NCI-H82 treated with DMSO at 0.1 percent for 48 hours (cell line): ENCODE data around the gene GRID1.

Experiments
- DNase-seq: peaks from one replicate; lab custom pipeline; 2025; ENCODE audit not compliant: unreplicated experiment; lab: John Stamatoyannopoulos, UW

GRID1 gene

DNA sequence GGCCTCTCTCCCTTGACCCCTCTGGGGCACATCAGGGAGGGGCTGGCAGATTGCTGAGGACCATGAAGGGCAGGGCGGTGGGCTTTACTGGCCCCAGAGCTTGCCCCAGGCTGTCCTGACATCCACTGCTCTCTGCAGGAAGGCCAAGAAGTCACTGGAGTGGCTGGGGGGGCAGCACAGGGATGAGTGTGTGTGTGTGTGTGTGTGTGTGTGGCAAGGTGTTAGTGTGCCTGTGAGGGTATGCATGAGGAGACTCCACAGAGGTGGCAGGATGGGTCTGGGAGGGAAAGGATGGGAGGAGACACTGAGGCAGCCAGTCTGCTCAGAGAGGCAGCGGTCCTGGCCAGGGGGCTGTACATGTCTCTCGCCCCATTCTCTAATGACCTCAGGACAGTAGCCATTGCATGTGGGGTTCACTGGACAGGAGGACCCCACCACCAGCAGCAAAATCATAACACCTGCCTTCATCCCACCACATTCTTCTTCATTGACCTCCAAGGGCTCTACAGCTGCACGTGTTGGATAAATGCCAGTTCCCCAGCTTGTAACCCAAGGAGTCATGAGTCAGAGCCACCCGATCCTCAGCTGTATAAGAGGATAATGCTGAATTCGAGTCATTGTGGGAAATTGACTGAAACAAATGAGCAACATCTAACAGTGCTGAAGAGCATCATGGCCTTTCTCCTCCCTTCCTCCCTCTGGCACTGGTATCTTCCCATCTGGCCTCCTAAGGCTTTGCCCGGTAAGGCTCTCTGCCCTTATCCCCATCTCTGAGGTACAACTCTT, 720.5 kb downstream of the GRID1 start:
- no peak for DNase-seq

DNA sequence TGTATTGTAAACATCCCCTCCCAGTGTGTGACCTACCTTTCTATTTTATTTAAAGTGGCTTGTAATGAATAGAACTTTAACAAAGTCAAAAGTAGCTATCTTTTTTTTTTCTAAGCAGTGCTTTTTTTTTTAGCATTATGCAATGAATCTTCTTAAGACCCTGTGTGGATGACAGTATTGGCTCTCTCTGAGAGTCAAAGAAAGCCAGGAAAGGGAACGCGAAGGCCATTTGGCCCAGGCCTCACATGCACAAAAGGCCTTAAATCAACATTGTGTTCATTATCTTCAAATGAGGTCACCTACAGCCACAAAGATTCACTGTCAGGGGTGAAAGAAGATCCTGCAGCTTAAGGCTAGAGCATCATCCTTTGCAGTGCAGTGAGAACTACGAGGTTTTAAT, 721.5 kb downstream of the GRID1 start:
- no peak for DNase-seq

DNA sequence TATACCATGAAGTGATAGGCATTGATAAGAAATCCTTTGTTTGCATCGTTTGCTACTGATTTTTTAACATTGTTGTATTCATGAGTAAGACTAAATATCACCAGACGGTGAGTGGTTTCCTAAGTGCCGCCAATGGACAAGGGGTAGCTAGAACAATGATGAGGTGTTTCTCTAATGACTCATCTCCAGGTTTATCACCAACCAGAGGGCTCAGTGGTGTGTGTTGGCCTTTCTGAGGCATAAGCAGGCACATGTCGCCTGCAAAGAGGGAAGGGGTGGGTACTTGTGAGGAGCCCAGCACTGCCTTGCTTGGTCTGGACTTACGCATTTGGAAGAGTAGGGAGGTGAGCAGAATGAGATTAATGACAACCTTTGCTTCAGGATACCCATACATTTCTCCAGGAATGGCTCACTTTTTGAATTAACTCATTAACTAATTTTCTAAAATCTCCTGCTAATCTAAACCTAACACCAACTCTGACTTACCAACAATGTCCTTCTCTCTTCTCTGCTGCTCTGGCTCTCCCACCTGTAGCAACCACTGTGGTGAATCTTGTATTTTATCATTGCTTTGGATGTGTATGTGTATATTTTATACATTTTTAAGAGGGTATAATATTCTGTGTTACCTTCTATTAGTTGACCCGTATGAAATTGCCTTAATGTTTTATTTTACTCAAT, 722.6 kb downstream of the GRID1 start:
- no peak for DNase-seq

DNA sequence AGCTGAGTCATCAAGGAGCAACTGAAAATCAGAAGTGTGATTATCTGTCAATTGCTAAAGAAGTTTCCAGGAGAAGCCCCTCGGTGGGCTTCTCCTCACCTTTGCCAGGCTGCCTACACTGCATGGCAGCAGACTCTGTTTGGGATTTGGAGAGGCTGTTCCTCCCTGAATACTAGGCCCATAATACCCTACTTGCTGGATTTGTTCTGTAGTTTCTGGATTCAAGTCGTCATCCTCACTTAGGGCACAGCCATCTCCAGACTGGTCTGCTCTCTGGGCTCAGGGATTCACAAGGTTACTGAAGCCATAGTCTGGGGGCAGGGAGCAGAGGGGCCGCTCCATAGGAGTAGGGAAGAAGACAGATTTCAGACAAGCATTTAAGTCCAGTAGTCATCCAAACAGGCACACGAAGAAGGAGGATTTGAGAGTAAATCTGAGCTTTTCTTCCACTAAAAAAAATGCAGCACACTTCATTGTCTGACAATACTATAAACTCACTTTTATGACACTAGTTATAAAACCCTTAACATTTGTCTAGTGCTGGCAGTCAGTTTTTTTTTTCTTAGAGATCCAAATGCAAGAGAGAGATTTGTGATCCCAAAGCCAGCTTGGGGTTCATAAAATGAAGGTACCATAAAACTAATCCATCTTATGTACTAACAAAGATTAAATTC, 723.3 kb downstream of the GRID1 start:
- DNase-seq = no peak

DNA sequence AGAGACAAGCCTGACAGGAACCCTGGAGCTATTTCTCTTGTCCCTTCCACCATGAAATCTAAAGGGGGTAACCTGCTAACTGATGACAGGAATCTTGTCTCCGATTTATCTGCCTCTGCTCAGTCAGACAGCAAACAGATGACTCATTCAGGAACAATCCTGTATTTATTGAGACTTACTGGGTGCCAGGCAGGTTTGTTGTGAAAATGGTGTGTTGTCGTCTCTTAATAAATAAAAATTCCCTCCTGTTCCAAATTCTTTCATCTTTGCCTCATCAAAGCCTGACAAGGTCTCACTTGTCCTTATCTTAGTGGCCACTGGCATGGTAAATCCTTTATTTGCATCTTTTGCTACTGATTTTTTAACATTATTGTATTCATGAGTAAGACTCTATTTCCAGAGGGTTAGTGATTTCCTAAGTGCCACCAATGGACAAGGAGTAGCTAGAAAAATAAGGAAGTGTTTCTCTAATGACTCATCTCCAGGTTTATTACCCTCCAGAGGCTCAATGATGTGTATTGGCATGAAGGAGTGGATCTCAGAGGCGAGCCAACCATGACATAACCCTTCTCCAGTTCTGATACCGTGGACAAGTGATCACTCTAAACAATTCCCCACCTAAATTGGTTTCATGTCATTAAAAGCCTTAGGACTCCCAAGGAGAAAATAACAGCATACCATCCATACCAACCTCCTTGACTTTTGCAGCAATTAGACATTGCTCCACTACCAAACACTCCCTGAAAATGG, 724.0 kb downstream of the GRID1 start:
- no peak for DNase-seq

DNA sequence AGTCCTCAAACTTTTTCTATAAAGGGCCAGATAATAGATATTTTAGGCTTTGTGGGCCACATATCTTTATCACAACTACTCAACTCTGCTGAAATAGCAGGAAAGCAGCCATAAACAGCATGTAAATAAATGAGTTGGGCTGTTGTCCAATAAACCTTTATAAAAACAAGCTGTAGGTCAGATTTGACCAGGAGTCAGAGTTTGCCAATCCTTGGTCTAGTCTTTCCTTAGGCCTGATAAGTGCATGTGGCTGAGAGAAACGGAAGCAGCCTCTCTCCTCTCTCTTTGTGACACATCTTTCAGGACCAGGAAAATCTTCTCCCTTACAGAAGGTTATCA, 724.5 kb downstream of the GRID1 start:
- DNase-seq = no peak

DNA sequence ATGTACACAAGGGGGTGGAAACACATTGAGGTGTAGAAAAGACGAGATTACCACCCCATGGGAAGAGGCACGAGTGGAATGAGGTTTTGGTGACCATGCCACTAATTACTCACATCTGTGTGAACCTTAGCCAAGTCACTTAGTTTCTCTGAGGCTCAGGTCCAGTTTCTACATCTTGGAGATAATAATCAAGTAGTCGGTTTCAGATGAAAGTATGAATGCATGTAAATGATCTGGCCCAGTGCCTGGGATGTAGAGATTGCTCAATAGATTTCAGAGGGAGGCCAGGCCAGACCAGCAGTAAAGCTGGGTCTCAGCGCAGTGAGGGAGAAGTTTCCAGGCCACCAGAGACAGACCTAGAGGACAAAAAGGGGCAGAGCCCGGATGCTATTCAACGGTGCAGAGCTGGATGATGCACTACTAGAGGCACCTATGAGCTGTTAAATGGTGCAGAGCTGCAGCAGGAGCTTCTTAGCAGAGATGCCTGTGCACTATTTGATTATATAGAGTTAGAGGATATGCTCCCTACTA, 725.1 kb downstream of the GRID1 start:
- DNase-seq = no peak

DNA sequence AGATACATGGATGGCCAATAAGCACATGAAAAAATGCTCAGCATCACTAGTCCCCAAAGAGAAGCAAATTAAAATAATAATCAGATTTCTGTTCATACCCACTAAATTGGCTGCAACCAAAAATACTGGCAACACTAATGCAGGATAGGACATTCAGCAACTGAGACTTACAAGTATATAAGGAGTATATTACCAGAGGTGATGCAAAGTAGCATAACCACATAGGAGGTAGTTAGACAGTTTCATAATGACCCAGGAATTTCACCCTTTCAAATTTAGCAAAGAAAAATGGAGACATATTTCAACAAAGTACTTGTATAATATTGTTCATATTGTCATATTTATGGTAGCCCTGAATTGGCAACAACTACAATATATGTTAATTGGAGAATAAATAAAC, 727.8 kb downstream of the GRID1 start:
- DNase-seq = no peak

DNA sequence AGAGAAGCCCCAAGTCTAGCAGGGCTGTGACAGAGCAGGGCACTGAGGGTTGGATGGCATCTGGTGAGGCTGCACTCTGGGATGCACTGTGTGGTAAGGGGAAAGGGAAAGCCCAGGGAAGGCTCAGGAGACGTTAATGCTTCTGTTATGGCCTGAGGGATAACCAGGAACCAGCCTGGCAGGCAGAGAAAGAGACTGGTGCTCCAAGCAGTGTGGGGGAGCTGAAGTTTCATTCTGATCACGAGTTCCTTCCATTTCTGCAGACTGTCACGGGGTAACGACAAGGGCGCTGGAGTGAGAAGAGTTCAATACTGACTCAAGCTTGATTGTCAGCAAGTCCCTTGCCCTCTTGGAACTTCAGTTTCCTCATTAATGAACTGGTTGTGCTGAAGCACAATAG, 730.9 kb downstream of the GRID1 start:
- DNase-seq = no peak

DNA sequence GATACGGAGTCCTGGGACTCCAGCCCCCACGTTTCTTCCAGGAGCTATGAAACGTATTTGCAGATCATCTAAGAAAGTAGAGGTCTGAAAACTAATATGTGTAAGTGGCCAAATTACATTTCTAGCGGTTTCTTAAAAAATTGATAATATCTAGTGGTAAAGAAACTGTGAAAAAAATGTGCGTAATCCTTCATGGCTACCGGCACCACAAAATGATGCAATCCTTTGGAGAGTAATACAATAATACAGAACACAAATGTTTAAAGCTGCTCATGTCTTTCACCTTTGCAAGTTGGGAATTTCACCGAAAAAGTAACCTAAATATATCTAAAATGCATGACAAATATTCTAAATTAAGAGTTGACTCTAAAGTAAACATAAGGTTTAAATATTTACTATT, 742.1 kb downstream of the GRID1 start:
- no peak for DNase-seq

DNA sequence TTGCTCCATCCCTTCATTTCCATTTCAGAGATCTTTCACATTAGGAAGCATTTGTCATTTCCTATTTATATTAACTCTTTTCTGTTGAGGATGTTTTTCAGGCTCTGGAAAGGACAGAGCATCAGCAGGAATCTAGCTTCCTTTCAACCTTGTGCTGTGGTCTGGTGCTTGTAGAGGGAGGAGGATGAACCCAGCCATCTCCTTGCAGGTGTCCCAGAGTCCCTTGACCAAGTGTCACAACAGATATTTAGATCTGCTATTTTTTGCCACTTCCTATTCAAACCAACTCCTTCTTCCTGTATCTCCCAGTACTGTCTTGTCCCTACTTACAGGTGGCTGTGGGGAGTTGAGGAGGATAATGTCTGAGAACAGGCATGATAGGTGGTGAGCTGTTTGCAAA, 742.8 kb downstream of the GRID1 start:
- DNase-seq = no peak

DNA sequence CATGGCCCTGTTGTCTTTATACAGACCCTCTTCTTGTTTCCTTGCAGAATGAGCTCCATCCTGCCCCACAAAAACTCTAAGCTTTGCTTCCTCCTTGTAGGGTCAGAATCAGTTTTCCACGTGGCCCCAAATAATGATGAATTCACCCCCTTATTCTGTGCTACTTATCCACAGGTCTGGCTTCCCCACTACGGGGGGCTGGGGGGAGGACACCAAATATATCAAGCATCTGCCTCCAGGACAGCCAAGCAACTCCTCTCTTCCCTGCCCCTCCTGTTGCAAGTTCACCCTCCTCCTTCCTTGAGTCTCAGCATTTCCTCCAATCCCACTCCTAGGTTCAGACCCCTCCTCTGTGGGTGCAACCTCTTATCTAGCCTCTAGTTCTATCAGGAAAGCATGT, 743.3 kb downstream of the GRID1 start:
- no peak for DNase-seq

DNA sequence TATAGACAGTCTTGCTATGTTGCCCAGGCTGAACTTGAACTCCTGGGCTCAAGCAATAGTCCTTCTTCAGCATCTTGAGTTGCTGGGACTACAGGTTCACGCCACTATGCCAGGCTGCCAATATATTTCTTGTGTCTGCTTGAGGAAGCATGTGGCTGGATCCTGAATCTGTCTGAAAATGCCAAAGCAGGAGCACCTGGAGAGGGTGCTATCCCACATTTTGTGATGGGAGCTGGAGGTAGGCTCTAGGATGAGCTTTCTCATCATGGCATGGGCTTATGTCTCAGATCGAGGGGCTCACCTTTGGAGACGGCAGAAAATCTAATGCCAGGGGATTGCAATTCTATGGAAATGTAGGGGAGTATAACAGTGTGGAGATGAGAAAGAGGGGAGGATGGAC, 744.2 kb downstream of the GRID1 start:
- DNase-seq = no peak

DNA sequence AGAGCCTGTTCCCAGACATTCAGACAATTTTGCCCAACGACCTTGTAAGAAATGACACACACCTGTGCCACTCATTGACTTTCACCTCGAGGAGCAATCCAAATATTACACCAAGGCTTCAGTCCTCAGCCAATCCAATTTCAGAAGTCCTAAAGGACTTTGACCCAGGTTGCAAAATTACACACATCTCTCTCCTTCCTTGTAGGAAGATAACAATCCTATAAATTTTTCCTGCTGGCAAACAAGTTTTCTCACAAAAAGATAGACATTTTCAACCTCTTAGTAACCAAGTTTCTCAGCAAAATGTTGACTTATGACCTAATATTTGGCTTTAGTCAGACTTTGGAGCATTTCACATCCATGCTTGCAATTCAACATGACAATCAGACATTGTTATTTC, 745.0 kb downstream of the GRID1 start:
- DNase-seq = no peak

DNA sequence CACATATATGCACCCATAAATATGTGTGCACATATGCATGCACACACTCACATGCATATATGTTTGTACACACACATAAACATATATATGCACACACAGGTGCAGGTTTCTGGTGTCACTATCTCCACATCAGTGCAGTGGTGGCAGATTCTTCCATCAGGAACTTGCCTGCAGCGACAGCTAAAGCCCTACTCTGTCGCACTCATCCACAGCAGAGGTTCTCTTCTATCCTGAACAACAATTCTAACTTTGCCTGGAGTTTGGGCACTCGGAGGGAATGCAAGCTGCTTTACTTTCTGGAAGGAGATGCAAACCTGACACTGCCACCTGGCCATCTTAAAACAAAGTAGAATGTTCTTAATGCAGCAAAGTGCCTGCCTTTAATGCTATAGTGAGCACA, 745.8 kb downstream of the GRID1 start:
- DNase-seq = no peak

DNA sequence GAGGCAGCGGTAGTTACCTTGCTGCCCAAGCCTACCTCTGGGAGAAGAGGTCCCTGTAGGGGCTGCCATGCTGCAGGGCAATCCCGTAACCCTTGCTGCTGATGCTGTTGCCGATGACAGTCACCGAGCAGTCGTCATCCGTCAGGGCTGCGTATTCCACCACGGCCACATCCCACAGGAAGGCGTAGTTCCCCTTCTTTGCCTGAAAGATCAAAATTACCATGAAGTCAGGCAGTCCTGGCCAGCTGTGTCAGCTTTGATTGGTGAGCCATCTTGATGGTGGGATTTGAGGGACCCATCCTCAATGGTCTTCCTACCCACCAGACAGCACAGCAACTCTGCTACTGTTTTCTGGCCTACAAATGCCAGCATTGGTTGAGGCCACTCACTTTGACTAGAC, 746.8 kb downstream of the GRID1 start:
- DNase-seq = no peak

DNA sequence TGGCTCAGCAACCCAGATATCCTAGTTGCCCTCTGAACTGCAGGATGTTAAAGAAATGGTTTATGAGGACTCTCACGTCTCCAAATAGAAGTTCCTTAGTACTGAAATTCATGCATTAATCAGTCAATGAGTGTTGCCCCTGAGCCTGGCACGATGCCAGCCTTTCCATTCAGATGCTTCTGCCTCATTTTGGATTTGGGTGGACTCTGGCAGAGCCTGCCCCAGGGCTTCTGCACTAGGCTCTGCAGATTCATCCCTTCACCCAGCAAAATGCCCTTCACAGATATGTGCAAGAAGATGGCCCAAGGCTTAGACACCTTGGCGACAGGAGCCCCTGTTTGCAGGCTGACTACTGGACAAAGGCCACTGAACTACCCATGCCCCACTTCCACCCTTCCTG, 747.8 kb downstream of the GRID1 start:
- DNase-seq = no peak

DNA sequence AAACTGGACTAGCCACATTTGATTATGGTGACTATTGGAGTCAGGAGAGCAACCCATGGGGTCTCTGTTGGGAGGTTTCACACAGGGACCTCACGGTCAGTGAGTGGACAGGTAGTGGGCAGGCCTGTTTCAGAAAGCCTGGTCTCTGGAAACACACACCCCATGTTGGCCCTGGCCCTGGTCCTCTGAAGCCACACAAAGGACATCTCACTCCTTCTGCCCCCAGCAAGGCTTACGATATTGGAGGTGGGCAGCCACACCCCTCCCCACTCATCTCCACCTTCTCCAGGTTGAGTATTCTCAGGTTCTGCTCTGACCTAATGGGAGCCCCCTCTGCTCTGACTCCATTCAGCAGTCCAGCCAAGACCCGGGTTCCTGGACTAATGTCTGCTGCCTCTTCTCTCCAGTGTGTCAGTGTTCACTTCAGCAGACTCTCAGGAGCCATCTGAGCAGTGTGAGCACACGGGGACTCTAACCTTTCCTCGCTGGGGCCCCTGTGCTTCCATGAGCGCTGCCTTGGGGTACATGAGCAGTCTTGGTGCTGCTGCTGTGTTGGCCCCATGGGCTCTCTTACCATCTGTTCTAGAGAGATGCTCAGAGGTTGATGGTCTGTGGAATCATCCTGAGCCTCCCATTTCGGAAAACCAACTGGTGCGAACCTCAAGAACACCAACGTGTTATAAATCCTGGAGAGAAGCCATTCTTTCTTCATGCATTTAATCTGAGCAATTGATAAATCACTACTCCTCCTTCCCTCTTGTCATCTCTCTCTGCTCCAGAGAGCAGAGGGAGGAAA, 748.6 kb downstream of the GRID1 start:
- DNase-seq = no peak

DNA sequence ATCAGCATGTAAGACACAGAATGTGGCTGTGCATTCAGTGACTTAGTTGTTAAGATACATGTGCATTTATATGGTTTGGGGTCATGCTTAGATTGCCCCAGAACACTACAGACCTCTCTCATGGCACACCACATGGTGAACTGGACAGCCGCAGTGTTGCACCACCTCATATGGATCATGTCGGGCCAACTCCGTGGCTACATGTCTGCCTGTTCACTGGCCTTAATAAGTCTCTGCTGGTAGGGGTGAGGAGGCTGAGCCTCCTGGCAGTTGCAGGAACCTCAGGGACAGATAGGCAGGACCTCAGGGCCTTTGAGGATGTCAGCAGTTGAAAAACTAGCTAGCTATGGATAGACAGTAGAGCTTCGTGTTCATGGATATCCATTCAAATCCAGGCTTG, 751.0 kb downstream of the GRID1 start:
- DNase-seq = no peak

DNA sequence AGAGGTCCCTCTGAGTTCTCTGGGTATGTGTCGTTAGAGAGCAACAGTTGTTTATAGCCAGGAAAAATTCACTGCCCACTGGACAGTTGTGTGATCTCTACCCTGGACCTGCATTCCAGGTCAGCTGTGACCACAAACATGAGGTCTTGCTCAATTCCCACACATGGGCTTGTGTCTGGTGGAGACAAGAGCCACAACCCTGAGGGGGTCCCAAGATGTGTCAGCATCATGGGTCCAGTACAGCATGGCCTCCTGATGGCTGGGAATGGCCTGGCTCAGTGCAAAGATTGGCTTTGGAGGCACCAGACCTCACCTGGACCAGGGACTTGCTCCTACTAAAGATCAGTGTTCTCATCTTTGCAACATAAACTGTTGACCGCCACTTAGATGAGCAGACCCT, 751.6 kb downstream of the GRID1 start:
- no peak for DNase-seq

DNA sequence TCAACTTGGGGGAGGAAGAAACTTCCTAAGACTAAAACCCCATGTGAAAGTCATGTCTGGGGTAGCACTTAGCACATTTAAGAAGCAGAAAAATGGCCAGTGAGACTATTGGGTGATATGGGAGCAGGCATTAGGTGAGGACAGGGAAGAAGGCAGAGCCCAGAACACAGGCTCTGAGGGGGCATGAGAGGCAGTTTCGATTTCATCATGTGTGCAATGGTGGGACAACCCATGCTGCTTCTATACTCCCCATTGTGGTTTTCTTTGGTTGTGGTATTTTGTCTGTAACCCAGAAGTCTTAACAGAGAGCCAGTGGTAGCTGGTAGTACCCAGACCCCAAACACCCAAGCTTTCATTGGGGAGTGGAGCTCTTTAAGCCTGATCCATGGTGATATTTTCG, 752.0 kb downstream of the GRID1 start:
- no peak for DNase-seq
